Islet of Langerhans (tissue), 1 donor: Measurements from ENCODE around the gene RHBDL3.

Experiments used
- FAIRE-seq: peaks from one replicate; lab custom pipeline; 2011; peaks lifted over from hg19 to GRCh38; lab: Jason Lieb, UNC

RHBDL3 gene

GRCh38 chr17:32267690-32268205 is 2.1 kb downstream of the RHBDL3 start:
- no peak for FAIRE-seq

- FAIRE-seq, result no peak
Measured at GRCh38 chr17:32268734-32269288, 3.2 kb downstream of the RHBDL3 start.

GRCh38 chr17:32269377-32269776 is 3.7 kb downstream of the RHBDL3 start:
- no peak for FAIRE-seq

GRCh38 chr17:32271844-32272243 is 6.2 kb downstream of the RHBDL3 start:
- no peak for FAIRE-seq

GRCh38 chr17:32274101-32274500 is 8.5 kb downstream of the RHBDL3 start:
- FAIRE-seq, result no peak

GRCh38 chr17:32274643-32275042 is 9.0 kb downstream of the RHBDL3 start:
- no peak for FAIRE-seq

GRCh38 chr17:32275060-32276042 is 9.7 kb downstream of the RHBDL3 start:
- no peak for FAIRE-seq

- FAIRE-seq, result no peak
Measured at GRCh38 chr17:32276171-32276601, 10.6 kb downstream of the RHBDL3 start.

GRCh38 chr17:32277284-32277683 is 11.7 kb downstream of the RHBDL3 start:
- FAIRE-seq, result no peak

GRCh38 chr17:32278815-32279214 is 13.2 kb downstream of the RHBDL3 start:
- no peak for FAIRE-seq

GRCh38 chr17:32279891-32280716 is 14.5 kb downstream of the RHBDL3 start:
- FAIRE-seq, result no peak

GRCh38 chr17:32281011-32281451 is 15.4 kb downstream of the RHBDL3 start:
- no peak for FAIRE-seq

- no peak for FAIRE-seq
Measured at GRCh38 chr17:32283745-32284201, 18.1 kb downstream of the RHBDL3 start.

GRCh38 chr17:32285306-32285705 is 19.7 kb downstream of the RHBDL3 start:
- FAIRE-seq, result no peak

- FAIRE-seq, result no peak
Measured at GRCh38 chr17:32285746-32286517, 20.3 kb downstream of the RHBDL3 start.

GRCh38 chr17:32286518-32286900 is 20.9 kb downstream of the RHBDL3 start:
- FAIRE-seq, result no peak

- FAIRE-seq, result no peak
Measured at GRCh38 chr17:32287804-32288511, 22.3 kb downstream of the RHBDL3 start.

- FAIRE-seq, result no peak
Measured at GRCh38 chr17:32288615-32289014, 23.0 kb downstream of the RHBDL3 start.

- no peak for FAIRE-seq
Measured at GRCh38 chr17:32289471-32290070, 23.9 kb downstream of the RHBDL3 start.

GRCh38 chr17:32292094-32292493 is 26.5 kb downstream of the RHBDL3 start:
- FAIRE-seq, result no peak
